Suprapubic skin (tissue), 4 donors: ENCODE data around the gene SASH1. TPM values are rescaled to one million over a fixed set of nuclear protein-coding genes. Genes with fewer than 3 reads are reported as not detected.
A peak's percentile ranks its signal among the peaks of the same experiment; 100 is the strongest.

Experiments
- DNase-seq, 2 donors: peaks; one replicate each; pipeline ENCODE4 v3.0.0-alpha.2; 2019; ENCODE audit warnings: low spot score in 2 of 2
- H3K27ac ChIP-seq: fragments of 200-600 bp; sonication (generic); one replicate; pipeline ENCODE4 v1.5.1; 2019
- H3K27me3 ChIP-seq: fragments of 200-600 bp; sonication (generic); one replicate; pipeline ENCODE4 v1.5.1; 2019
- H3K36me3 ChIP-seq: fragments of 200-600 bp; sonication (generic); one replicate; pipeline ENCODE4 v1.5.1; 2019
- H3K4me1 ChIP-seq: fragments of 200-600 bp; sonication (generic); one replicate; pipeline ENCODE4 v1.5.1; 2019
- H3K4me3 ChIP-seq: fragments of 200-600 bp; sonication (generic); one replicate; pipeline ENCODE4 v1.5.1; 2019; ENCODE audit warnings: mild to moderate bottlenecking
- H3K9me3 ChIP-seq: fragments of 200-600 bp; sonication (generic); one replicate; pipeline ENCODE4 v1.5.1; 2019
- CTCF ChIP-seq, 2 donors: fragments of 200-600 bp in 1 of 2; fragments of 450-650 bp in 1 of 2; sonication (generic) in 1 of 2; IDR thresholded peaks; one replicate each; pipeline ENCODE4 v1.5.1; 2016 to 2019; ENCODE audit warnings: antibody characterized with exemption in 2 of 2, mild to moderate bottlenecking in 1 of 2, moderate library complexity in 1 of 2
- EP300 ChIP-seq: sonication (generic); formaldehyde crosslinking; IDR thresholded peaks from one replicate; pipeline ENCODE4 v1.6.1; 2017; ENCODE audit warnings: antibody characterized with exemption
- POLR2A ChIP-seq, 2 donors: fragments of 450-650 bp; IDR thresholded peaks; one replicate each; pipeline ENCODE4 v1.6.1; 2017; ENCODE audit warnings: antibody characterized with exemption in 2 of 2, mild to moderate bottlenecking in 2 of 2, moderate library complexity in 2 of 2
- POLR2AphosphoS5 ChIP-seq, 3 donors: sonication (generic); formaldehyde crosslinking; IDR thresholded peaks; one replicate each; pipeline ENCODE4 v1.6.1; 2017; ENCODE audit warnings: antibody characterized with exemption in 3 of 3
- WGBS: methylation state at CpG from one replicate; pipeline ENCODE4 v1.1.5; 2018; 5-methylcytosine and 5-hydroxymethylcytosine counted together
- total RNA-seq, 4 donors: library from RNA; depleted of rRNA; stranded (reverse); fragments of >200 nt; gene quantifications; one replicate each; pipeline ENCODE4 v1.1.0, GENCODE V29; 2016

Gene SASH1
- total RNA-seq, 4 donors from 2014 or later: 59.1 to 139 (median 77.1) TPM

GRCh38 chr6:148430897-148431296 is 88.3 kb downstream of the SASH1 start:
- H3K9me3 ChIP-seq: no peaks in the 10 kb centered on the region
- no peak overlapping the region for H3K27ac ChIP-seq
- no peak overlapping the region for H3K4me3 ChIP-seq
- 91% methylated on average over 8 of the region's 8 CpGs for WGBS
- no peak for DNase-seq
- H3K4me1 ChIP-seq: peaks cover 17% of the 10 kb centered on the region
- no peak for TF ChIP-seq POLR2AphosphoS5 (IDR thresholded peaks at IDR 0.05)
- TF ChIP-seq CTCF (IDR thresholded peaks at IDR 0.05): no peak
- no peak for TF ChIP-seq POLR2A (IDR thresholded peaks at IDR 0.05)
- TF ChIP-seq EP300: no peak
- no peaks in the 10 kb centered on the region for H3K27me3 ChIP-seq
- no peaks in the 10 kb centered on the region for H3K36me3 ChIP-seq

DNA sequence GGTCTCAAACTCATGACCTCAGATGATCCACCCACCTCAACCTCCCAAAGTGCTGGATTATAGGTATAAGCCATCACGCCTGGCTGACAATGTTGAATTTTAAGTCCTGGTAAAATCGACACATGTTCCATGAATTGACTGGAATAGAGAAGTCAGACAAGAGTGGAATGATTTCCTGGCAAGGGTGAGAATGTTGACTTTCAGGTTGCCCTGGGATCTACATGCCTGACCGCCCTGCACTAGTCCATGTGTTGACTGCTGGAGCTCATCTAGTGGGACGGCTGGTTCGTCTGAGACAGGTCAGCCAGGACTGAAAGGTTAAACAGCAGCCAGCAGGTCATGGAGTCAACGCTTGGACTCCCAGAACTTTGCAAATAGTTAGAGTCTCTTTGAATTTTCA is 88.8 kb downstream of the SASH1 start:
- Histone ChIP-seq H3K4me3 (no peak overlapping the region), H3K36me3 (no peaks in the 10 kb centered on the region), H3K27ac (no peak overlapping the region), H3K9me3 (no peaks in the 10 kb centered on the region), H3K4me1 (peaks cover 17% of the 10 kb centered on the region), H3K27me3 (no peaks in the 10 kb centered on the region)
- TF ChIP-seq CTCF (IDR thresholded peaks at IDR 0.05) (no peak), EP300 (no peak), POLR2AphosphoS5 (IDR thresholded peaks at IDR 0.05) (no peak), POLR2A (IDR thresholded peaks at IDR 0.05) (no peak)
- no peak for DNase-seq
- WGBS: 90% methylated on average over 6 of the region's 6 CpGs

- no peak for DNase-seq
- Histone ChIP-seq H3K27ac (peak overlapping the region; percentile 29), H3K36me3 (no peaks in the 10 kb centered on the region), H3K4me3 (no peak overlapping the region), H3K9me3 (no peaks in the 10 kb centered on the region), H3K4me1 (peaks cover 17% of the 10 kb centered on the region), H3K27me3 (no peaks in the 10 kb centered on the region)
- 91% methylated on average over 6 of the region's 7 CpGs for WGBS
- TF ChIP-seq EP300: no peak
- no peak for TF ChIP-seq POLR2AphosphoS5 (IDR thresholded peaks at IDR 0.05)
- no peak for TF ChIP-seq CTCF (IDR thresholded peaks at IDR 0.05)
- TF ChIP-seq POLR2A (IDR thresholded peaks at IDR 0.05): no peak
Measured at GRCh38 chr6:148431840-148432239, 89.2 kb downstream of the SASH1 start.

DNA sequence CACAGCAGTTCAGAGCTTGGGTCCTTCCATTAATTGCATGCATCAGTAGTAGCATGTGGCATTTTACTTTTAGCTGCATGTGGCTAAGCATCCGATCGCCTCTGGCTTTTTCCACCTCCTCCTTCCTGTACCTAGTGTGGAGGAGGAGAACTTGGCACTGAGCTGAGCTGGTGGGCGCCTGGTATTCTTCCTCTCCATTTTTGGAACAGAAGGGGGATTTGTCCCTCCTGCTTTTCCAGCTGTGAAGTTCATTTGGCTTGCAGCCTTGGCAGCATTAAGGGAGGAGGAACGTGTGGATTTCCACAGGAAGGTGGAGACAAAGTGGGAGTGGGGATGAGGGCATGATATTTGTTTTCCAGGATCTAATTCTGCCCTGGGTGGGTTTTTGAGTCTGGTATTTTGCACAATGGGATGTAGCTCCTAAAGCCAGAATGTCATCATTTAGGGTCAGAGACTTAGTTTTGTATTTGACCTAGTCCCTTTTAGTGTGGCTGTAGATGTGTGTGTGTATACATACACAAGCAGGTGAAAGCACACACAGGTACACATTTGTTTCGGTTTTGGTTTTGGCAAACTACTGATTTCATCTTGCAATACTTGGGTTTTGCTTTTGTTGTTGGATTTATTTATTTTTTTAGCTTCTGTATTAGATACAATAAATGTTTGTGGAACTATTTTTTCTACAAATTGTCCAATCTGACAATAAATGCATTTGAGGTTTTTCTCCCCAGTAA is 90.0 kb downstream of the SASH1 start:
- H3K4me3 ChIP-seq: no peak overlapping the region
- H3K27ac ChIP-seq: peak overlapping the region; percentile 29
- H3K4me1 ChIP-seq: peaks cover 17% of the 10 kb centered on the region
- no peaks in the 10 kb centered on the region for H3K9me3 ChIP-seq
- no peak for DNase-seq
- TF ChIP-seq EP300 (no peak), CTCF (IDR thresholded peaks at IDR 0.05) (no peak), POLR2AphosphoS5 (IDR thresholded peaks at IDR 0.05) (no peak), POLR2A (IDR thresholded peaks at IDR 0.05) (no peak)
- WGBS: 29% methylated on average over 5 of the region's 5 CpGs
- H3K27me3 ChIP-seq: no peaks in the 10 kb centered on the region
- H3K36me3 ChIP-seq: no peaks in the 10 kb centered on the region

DNA sequence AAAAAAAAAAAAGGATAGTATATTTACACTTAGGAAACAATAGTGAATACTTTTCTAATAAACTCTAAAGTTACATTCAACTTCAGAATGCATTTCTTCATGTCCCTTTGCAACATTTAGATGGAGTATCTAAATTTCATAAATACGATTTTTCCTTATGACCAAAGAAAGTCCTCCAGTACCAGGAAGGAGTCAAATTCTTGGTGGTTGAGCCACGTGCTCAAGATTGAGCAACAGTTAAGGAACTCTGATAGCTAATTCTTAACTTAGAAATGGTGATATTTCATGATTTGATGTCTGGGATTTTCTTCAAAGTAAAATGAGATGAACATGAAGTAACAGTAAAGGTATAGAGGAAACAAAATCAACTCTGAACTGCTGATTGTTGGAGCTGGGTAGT is 92.7 kb downstream of the SASH1 start:
- no peaks in the 10 kb centered on the region for H3K9me3 ChIP-seq
- H3K27me3 ChIP-seq: no peaks in the 10 kb centered on the region
- WGBS: 46% methylated on average over 2 of the region's 2 CpGs
- TF ChIP-seq POLR2AphosphoS5 (IDR thresholded peaks at IDR 0.05) (no peak), EP300 (no peak), CTCF (IDR thresholded peaks at IDR 0.05) (no peak), POLR2A (IDR thresholded peaks at IDR 0.05) (no peak)
- no peak overlapping the region for H3K4me3 ChIP-seq
- no peak overlapping the region for H3K27ac ChIP-seq
- DNase-seq: no peak
- H3K36me3 ChIP-seq: no peaks in the 10 kb centered on the region
- H3K4me1 ChIP-seq: peaks cover 17% of the 10 kb centered on the region
